GM12878 (cell line): ENCODE measurements around the gene AKR1A1. TPM values are rescaled to one million over a fixed set of nuclear protein-coding genes. Genes with fewer than 3 reads are reported as not detected.

Source experiments
- ATAC-seq: fragments of 200-7000 bp; cut with Tn5 transposase; 3 replicates; pipeline ENCODE4 v1.9.1; 2020; ENCODE audit warnings: mild to moderate bottlenecking, moderate library complexity
- BruUV-seq: library from RNA; stranded (reverse); fragments of 400-500 nt; replicated peaks from 2 replicates; lab custom pipeline; 2021; lab: Mats Ljungman, UMichigan
- CTCF ChIA-PET: fragments of 300-600 bp; sonication (Branson Sonifier 250); formaldehyde crosslinking; extraction: SDS; loops from one replicate; lab custom pipeline; 2021; ENCODE audit warnings: inconsistent platforms; lab: Yijun Ruan, JAX
- POLR2A ChIA-PET: fragments of 350-600 bp; formaldehyde crosslinking; extraction: SDS; loops from one replicate; lab custom pipeline; 2021; ENCODE audit warnings: inconsistent platforms; lab: Charles Lee
- RAD21 ChIA-PET: fragments of 300-600 bp; sonication (Branson Sonifier 250); formaldehyde crosslinking; loops from one replicate; lab custom pipeline; 2023; ENCODE audit warnings: antibody characterized with exemption; ENCODE audit not compliant: unreplicated experiment; lab: Charles Lee
- SMC1A ChIA-PET: fragments of 300-600 bp; sonication (Branson Sonifier 250); formaldehyde crosslinking; loops from one replicate; lab custom pipeline; 2023; ENCODE audit not compliant: unreplicated experiment, uncharacterized antibody; lab: Charles Lee
- DNase-seq: peaks from one replicate; pipeline ENCODE4 v3.0.0-alpha.2; 2011; ENCODE audit warnings: low read depth, low spot score
- FAIRE-seq: peaks from 3 replicates; lab custom pipeline; 2011; peaks lifted over from hg19 to GRCh38; lab: Jason Lieb, UNC
- H2AFZ ChIP-seq: 2 replicates; pipeline ENCODE4 v1.6.0; 2011; ENCODE audit warnings: low read depth, low read length, control low read depth; ENCODE audit not compliant: control insufficient read depth
- H3K27ac ChIP-seq: 2 replicates; pipeline ENCODE4 v1.5.1; 2011; ENCODE audit warnings: control low read depth; ENCODE audit not compliant: control insufficient read depth, insufficient read depth
- H3K27me3 ChIP-seq, 2 experiments: replicated peaks in 1 of 2; 2 replicates each; pipeline versions ENCODE4 v1.6.0 to v1.6.1; 2011; ENCODE audit warnings: low read length in 1 of 2; ENCODE audit not compliant: control insufficient read depth in 2 of 2, insufficient read depth in 2 of 2
- H3K36me3 ChIP-seq, 2 experiments: 2 replicates each; pipeline ENCODE4 v1.5.1; 2011; ENCODE audit warnings: low read length in 1 of 2; ENCODE audit not compliant: control insufficient read depth in 2 of 2, insufficient read depth in 2 of 2
- H3K4me1 ChIP-seq: 2 replicates; pipeline ENCODE4 v1.6.1; 2011; ENCODE audit warnings: mild to moderate bottlenecking, low read length, moderate library complexity, mixed read lengths; ENCODE audit not compliant: control insufficient read depth, insufficient read depth
- H3K4me2 ChIP-seq: 2 replicates; pipeline ENCODE4 v1.6.0; 2011; ENCODE audit warnings: control low read depth; ENCODE audit not compliant: control insufficient read depth, insufficient read depth
- H3K4me3 ChIP-seq: fragments of 200-600 bp; sonication (generic); 2 replicates; pipeline ENCODE4 v1.5.1; 2016
- H3K79me2 ChIP-seq: 2 replicates; pipeline ENCODE4 v1.6.0; 2011; ENCODE audit warnings: low read length; ENCODE audit not compliant: control insufficient read depth, insufficient read depth
- H3K9ac ChIP-seq: 2 replicates; pipeline ENCODE4 v1.8.0; 2011; ENCODE audit warnings: low read length, control low read depth, mixed read lengths; ENCODE audit not compliant: control insufficient read depth, insufficient read depth
- H3K9me3 ChIP-seq: replicated peaks from 3 replicates; pipeline ENCODE4 v1.5.1; 2011; ENCODE audit warnings: mild to moderate bottlenecking, low read length; ENCODE audit not compliant: control insufficient read depth, insufficient read depth
- H4K20me1 ChIP-seq: 2 replicates; pipeline ENCODE4 v1.6.0; 2011; ENCODE audit not compliant: control insufficient read depth, insufficient read depth
- EZH2 ChIP-seq: IDR thresholded peaks from 2 replicates; pipeline ENCODE4 v1.6.1; 2012; ENCODE audit warnings: low read depth, mild to moderate bottlenecking, control low read depth, inconsistent platforms, low read length, borderline replicate concordance; ENCODE audit not compliant: control insufficient read depth
- NFIC ChIP-seq: IDR thresholded peaks from 2 replicates; pipeline ENCODE4 v1.6.1; 2012; ENCODE audit warnings: low read depth, mild to moderate bottlenecking, inconsistent platforms, low read length, moderate library complexity
- PAX5 ChIP-seq: IDR thresholded peaks from 2 replicates; pipeline ENCODE4 v1.6.1; 2011; ENCODE audit warnings: low read depth, low read length, borderline replicate concordance
- ZNF274 ChIP-seq: IDR thresholded peaks from one replicate; pipeline ENCODE4 v1.8.0; 2011; ENCODE audit not compliant: insufficient read length, insufficient read depth
- WGBS: methylation state at CpG from one replicate; pipeline ENCODE4 v1.1.6; 2016; ENCODE audit warnings: low lambda C conversion rate; ENCODE audit not compliant: insufficient replicate concordance, insufficient coverage; ENCODE audit errors: missing lambda C conversion rate; 5-methylcytosine and 5-hydroxymethylcytosine counted together
- in situ Hi-C: fragments of 300-500 bp; cut with MboI; formaldehyde crosslinking; loops from 9 replicates; pipeline ENCODE4 v1.14.3; 2018; ENCODE audit warnings: mixed read lengths
- intact Hi-C: fragments of 100-400 bp; cut with micrococcal nuclease; formaldehyde crosslinking; loops from one replicate; pipeline ENCODE4 v1.14.2; 2022; ENCODE audit not compliant: unreplicated experiment
- polyA plus RNA-seq, 11 experiments: library from polyadenylated mRNA; depleted of rRNA in 4 of 11; unstranded in 6 of 11; stranded (reverse) in 5 of 11; fragments of >200 nt; fragmentation: Nextera tagmentation in 4 of 11; fragmentation: Illumina TruSeq in 1 of 11; extraction: Ambion mirVana in 4 of 11; extraction: Trizol in 1 of 11; gene quantifications; 1 replicate in 1 of 11; 2 replicates in 10 of 11; pipeline versions ENCODE4 v1.2.1 to v1.2.3, GENCODE V29; 2011 to 2016; ENCODE audit warnings: inconsistent platforms in 2 of 11, missing spikeins in 2 of 11, low read depth in 1 of 11
- total RNA-seq, 4 experiments: library from RNA; depleted of rRNA in 3 of 4; stranded (reverse); fragments of >200 nt in 3 of 4; fragmentation: Illumina TruSeq in 1 of 4; extraction: Trizol in 1 of 4; gene quantifications; 2 replicates each; pipeline versions ENCODE4 v1.2.1 to v1.2.3, GENCODE V29; 2013 to 2021
- TF ChIP-seq, protein P1 (sequence below): IDR thresholded peaks from 2 replicates; pipeline ENCODE4 v1.6.1; 2011; ENCODE audit warnings: borderline replicate concordance, low read depth, mild to moderate bottlenecking, moderate library complexity, mixed read lengths, low read length; ENCODE audit not compliant: insufficient read depth; ENCODE audit errors: extremely low read length
- TF ChIP-seq, protein P2 (sequence below): fragments of 450-650 bp; formaldehyde crosslinking; IDR thresholded peaks from 2 replicates; pipeline ENCODE4 v1.4.0; 2022; ENCODE audit warnings: mild to moderate bottlenecking, moderate library complexity

Gene AKR1A1
- total and polyA plus RNA-seq, 10 of the 15 experiments (the other 5 are each of a cell fraction or from before 2014, with no cell fraction given): 187 to 335 (median 241) TPM

DNA sequence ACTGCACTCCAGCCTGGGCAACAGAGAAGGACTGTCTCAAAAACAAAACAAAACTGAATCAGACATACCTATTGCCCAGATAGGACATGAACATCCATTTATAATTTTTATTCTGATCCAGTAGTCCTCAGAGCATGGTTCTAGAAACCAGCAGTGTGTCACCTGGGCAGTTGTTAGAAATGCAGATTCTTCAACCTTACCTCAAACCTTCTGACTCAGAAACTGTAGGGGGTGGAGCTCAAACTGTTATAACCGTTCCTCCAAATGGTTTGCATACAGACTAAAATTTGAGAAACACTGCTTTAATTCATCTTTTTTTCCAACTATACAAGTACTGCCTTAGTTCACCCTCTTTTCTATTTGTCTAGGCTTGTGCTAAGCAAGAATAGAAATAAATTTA, 39.2 kb downstream of the AKR1A1 start:
- Histone ChIP-seq H3K9ac (no peak overlapping the region), H3K79me2 (peaks cover 76% of the 10 kb centered on the region), H3K36me3 (peaks cover 7 to 11% of the 10 kb centered on the region in 2 experiments; a peak in 3 of 4 replicates), H3K4me1 (peaks cover 9% of the 10 kb centered on the region; the same call in 1 of the 2 replicates), H3K4me3 (no peak overlapping the region), H3K9me3 (no peaks in the 10 kb centered on the region), H4K20me1 (peaks cover 4% of the 10 kb centered on the region; the same call in 1 of the 2 replicates), H3K4me2 (peak overlapping the region; percentile 23; the same call in 1 of the 2 replicates), H2AFZ (no peak overlapping the region), H3K27me3 (no peaks in the 10 kb centered on the region), H3K27ac (no peak overlapping the region)
- DNase-seq (no peak), ATAC-seq (no peak), FAIRE-seq (no peak)
- TF ChIP-seq PAX5: no peak
- no peak for TF ChIP-seq ZNF274
- TF ChIP-seq, protein P1, sequence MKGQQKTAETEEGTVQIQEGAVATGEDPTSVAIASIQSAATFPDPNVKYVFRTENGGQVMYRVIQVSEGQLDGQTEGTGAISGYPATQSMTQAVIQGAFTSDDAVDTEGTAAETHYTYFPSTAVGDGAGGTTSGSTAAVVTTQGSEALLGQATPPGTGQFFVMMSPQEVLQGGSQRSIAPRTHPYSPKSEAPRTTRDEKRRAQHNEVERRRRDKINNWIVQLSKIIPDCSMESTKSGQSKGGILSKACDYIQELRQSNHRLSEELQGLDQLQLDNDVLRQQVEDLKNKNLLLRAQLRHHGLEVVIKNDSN: no peak
- TF ChIP-seq EZH2: no peak
- TF ChIP-seq, protein P2, sequence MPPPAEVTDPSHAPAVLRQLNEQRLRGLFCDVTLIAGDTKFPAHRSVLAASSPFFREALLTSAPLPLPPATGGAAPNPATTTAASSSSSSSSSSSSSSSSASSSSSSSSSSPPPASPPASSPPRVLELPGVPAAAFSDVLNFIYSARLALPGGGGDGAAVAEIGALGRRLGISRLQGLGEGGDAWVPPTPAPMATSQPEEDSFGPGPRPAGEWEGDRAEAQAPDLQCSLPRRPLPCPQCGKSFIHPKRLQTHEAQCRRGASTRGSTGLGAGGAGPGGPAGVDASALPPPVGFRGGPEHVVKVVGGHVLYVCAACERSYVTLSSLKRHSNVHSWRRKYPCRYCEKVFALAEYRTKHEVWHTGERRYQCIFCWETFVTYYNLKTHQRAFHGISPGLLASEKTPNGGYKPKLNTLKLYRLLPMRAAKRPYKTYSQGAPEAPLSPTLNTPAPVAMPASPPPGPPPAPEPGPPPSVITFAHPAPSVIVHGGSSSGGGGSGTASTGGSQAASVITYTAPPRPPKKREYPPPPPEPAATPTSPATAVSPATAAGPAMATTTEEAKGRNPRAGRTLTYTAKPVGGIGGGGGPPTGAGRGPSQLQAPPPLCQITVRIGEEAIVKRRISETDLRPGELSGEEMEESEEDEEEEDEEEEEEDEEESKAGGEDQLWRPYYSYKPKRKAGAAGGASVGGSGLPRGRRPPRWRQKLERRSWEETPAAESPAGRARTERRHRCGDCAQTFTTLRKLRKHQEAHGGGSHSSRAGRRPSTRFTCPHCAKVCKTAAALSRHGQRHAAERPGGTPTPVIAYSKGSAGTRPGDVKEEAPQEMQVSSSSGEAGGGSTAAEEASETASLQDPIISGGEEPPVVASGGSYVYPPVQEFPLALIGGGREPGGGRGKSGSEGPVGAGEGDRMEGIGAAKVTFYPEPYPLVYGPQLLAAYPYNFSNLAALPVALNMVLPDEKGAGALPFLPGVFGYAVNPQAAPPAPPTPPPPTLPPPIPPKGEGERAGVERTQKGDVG (CRISPR knock-in tag): no peak
- no peak for TF ChIP-seq NFIC
- ChIA-PET RAD21 (no interaction called here), POLR2A (interaction anchor here (0.5 kb wide), 1 partner anchor 29 kb away, joined by 3 read pairs; no protein-coding TSS in a partner anchor), CTCF (no interaction called here), SMC1A (no interaction called here)
- BruUV-seq: no TSS peak
- 86% methylated on average over 1 of the region's 1 CpG for whole genome bisulfite sequencing
- intact Hi-C loops (loop anchor here (10.0 kb wide), 1 partner anchor 575 kb away; the partner anchor contains the start of genes HECTD3 and UROD), in situ Hi-C loops (no loop called here)
